Measurements from ENCODE around the gene CNST.

DNA sequence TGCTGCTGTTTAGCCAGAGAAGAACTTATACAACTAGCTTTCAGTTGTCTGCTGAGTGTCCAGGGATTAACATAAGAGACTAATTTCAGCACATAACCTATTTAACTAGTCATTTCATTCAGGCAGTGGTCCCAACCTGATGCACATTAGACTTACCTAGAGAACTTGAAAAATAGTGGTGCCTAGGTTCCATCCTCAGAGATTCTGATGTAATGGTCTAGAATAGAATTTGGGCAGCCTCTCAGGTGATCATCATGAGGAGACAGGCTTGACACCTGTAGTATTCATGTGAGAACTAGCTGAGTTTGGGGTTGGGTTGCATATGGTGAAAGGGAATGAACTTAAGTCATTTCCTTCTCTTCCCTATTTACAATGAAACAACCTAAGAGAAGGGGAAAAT, 24.8 kb downstream of the CNST start:
- TF ChIP-seq, protein P1, sequence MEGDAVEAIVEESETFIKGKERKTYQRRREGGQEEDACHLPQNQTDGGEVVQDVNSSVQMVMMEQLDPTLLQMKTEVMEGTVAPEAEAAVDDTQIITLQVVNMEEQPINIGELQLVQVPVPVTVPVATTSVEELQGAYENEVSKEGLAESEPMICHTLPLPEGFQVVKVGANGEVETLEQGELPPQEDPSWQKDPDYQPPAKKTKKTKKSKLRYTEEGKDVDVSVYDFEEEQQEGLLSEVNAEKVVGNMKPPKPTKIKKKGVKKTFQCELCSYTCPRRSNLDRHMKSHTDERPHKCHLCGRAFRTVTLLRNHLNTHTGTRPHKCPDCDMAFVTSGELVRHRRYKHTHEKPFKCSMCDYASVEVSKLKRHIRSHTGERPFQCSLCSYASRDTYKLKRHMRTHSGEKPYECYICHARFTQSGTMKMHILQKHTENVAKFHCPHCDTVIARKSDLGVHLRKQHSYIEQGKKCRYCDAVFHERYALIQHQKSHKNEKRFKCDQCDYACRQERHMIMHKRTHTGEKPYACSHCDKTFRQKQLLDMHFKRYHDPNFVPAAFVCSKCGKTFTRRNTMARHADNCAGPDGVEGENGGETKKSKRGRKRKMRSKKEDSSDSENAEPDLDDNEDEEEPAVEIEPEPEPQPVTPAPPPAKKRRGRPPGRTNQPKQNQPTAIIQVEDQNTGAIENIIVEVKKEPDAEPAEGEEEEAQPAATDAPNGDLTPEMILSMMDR (optimal IDR thresholded peaks at IDR 0.05 in 1 of 3, IDR thresholded peaks at IDR 0.05 in 1 of 3, conservative IDR thresholded peaks at IDR 0.05 in 1 of 3; ENCODE audit: extremely low read depth in 1 of 3, insufficient read depth in 2 of 3, low read length in 3 of 3) = no peak
- no peak for TF ChIP-seq EZH2 (IDR thresholded peaks at IDR 0.05; ENCODE audit: low read length)
